ENCODE data around the gene ABCA2.

Gene ABCA2

DNA sequence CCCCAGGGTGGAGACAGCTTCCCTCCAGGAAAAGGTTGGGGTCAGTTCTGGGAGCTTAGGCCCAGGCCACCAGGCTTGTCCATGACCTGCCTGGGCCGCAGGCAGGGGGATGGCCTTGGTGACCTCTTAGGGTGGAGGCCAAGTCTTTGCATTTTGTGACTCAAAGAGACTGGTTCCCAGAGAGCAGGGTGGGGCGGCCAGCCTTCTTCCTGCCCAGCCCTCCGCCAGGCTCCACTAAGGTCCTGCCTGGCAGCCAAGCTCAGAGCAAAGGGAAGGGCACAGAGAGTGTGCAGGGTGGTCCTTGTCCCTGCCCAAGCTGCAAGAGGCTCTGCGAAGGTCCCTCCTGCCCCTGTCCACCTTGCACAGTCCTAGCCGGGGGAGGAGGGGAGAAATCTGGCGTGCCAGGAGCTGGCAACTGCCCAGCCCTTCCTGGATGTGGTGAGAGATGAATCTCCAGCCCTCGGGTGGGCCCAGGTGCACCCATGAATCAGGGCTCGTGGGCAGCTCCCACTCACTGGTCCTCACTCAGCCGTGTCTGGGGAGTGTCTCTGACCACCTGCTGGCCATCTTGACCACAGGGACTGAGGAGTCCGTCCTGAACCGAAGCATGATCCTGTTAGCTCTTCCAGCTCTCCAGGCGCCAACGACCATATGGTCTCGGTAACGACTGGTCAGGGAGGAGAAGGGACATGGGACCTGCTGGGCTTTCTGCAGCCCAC lies 53.1 kb downstream of the ABCA2 start:
- H3K4me2 ChIP-seq (ENCODE audit: low read depth, low read length, poor library complexity, severe bottlenecking), result no peak overlapping the region
- TF ChIP-seq EZH2phosphoT487 (conservative IDR thresholded peaks at IDR 0.05; ENCODE audit: low read length), result no peak
- TF ChIP-seq, protein P1, sequence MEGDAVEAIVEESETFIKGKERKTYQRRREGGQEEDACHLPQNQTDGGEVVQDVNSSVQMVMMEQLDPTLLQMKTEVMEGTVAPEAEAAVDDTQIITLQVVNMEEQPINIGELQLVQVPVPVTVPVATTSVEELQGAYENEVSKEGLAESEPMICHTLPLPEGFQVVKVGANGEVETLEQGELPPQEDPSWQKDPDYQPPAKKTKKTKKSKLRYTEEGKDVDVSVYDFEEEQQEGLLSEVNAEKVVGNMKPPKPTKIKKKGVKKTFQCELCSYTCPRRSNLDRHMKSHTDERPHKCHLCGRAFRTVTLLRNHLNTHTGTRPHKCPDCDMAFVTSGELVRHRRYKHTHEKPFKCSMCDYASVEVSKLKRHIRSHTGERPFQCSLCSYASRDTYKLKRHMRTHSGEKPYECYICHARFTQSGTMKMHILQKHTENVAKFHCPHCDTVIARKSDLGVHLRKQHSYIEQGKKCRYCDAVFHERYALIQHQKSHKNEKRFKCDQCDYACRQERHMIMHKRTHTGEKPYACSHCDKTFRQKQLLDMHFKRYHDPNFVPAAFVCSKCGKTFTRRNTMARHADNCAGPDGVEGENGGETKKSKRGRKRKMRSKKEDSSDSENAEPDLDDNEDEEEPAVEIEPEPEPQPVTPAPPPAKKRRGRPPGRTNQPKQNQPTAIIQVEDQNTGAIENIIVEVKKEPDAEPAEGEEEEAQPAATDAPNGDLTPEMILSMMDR (IDR thresholded peaks at IDR 0.05; ENCODE audit: insufficient read depth, low read length, poor library complexity, severe bottlenecking), result no peak
- H4K20me1 ChIP-seq (ENCODE audit: low read depth, low read length), result no peaks in the 10 kb centered on the region
- no peaks in the 10 kb centered on the region for H3K79me2 ChIP-seq (ENCODE audit: insufficient read depth, low read length)
- no peaks in the 10 kb centered on the region for H3K9me2 ChIP-seq (replicated peaks; ENCODE audit: insufficient read depth, low read length)
- H3K27me3 ChIP-seq (ENCODE audit: low read length), result no peaks in the 10 kb centered on the region
- H3F3A ChIP-seq (ENCODE audit: insufficient read depth), result no peaks in the 10 kb centered on the region
- no peak overlapping the region for H3K9ac ChIP-seq (ENCODE audit: low read length)
- H3K27ac ChIP-seq (ENCODE audit: low read depth, low read length), result no peak overlapping the region
- no peaks in the 10 kb centered on the region for H3K36me3 ChIP-seq (ENCODE audit: low read length)
- no peak overlapping the region for H3K4me3 ChIP-seq (ENCODE audit: insufficient read depth, low read length, poor library complexity, severe bottlenecking)
- H2AFZ ChIP-seq (ENCODE audit: low read depth, low read length, severe bottlenecking), result no peak overlapping the region
- H3K9me3 ChIP-seq (ENCODE audit: insufficient read depth, low read length), result no peaks in the 10 kb centered on the region

DNA sequence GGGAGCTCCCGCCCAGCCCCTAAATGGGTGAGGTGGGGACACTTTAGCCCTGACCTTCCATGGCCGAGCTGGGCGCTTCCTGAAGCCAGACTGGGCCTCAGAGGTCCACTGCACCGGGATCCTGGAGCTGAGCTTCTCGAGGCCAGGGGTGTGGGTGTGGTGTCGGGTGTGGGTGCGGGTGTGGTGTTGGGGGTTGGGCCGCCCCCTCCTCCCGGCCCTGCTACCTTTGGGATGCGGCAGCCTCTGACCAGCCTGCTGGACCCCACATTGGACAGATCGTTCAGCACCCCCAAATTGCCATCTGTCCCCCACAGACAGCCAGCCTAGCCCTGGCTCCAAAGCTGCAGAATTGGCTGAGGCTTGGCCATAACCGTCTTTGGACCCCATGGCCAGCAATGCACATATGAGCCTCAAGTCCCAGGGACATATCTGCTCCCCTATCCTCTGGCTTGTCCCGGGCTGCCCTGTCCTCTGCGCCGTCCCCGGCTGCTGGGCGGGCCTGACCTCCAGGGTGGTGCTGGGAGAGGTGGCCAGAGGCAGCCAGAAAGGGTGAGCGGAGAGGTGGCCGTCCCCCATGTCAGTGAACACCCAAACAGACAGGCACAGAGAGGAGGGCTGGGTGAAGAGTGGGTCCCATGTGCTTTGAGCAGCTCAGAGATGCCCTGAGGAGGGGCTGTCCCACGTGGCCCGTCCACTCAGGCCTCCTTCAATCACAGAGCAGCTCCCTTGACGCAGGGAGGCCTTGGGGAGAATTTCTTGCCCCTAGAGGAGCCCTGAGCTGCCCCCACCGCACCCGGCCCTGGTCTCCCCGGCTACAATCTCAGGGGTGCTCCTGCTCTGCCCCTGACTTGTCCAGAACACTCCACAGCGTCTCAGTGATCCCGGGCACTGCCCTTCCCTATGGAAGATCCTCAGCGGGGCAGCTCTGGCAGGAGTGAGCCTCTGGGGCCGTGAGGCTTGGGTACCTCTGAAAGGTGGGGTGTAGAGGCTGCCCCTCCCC lies 54.1 kb downstream of the ABCA2 start:
- Histone ChIP-seq H3K79me2 (ENCODE audit: insufficient read depth, low read length) (no peaks in the 10 kb centered on the region), H3K4me3 (ENCODE audit: insufficient read depth, low read length, poor library complexity, severe bottlenecking) (no peak overlapping the region), H3K9me2 (replicated peaks; ENCODE audit: insufficient read depth, low read length) (no peaks in the 10 kb centered on the region), H4K20me1 (ENCODE audit: low read depth, low read length) (no peaks in the 10 kb centered on the region), H3K27me3 (ENCODE audit: low read length) (no peaks in the 10 kb centered on the region), H3K9me3 (ENCODE audit: insufficient read depth, low read length) (no peaks in the 10 kb centered on the region), H3F3A (ENCODE audit: insufficient read depth) (no peaks in the 10 kb centered on the region), H3K36me3 (ENCODE audit: low read length) (no peaks in the 10 kb centered on the region), H2AFZ (ENCODE audit: low read depth, low read length, severe bottlenecking) (no peak overlapping the region), H3K4me2 (ENCODE audit: low read depth, low read length, poor library complexity, severe bottlenecking) (no peak overlapping the region), H3K27ac (ENCODE audit: low read depth, low read length) (no peak overlapping the region), H3K9ac (ENCODE audit: low read length) (no peak overlapping the region)
- TF ChIP-seq, protein P1 (IDR thresholded peaks at IDR 0.05; ENCODE audit: insufficient read depth, low read length, poor library complexity, severe bottlenecking), result no peak
- TF ChIP-seq EZH2phosphoT487 (conservative IDR thresholded peaks at IDR 0.05; ENCODE audit: low read length), result no peak

DNA sequence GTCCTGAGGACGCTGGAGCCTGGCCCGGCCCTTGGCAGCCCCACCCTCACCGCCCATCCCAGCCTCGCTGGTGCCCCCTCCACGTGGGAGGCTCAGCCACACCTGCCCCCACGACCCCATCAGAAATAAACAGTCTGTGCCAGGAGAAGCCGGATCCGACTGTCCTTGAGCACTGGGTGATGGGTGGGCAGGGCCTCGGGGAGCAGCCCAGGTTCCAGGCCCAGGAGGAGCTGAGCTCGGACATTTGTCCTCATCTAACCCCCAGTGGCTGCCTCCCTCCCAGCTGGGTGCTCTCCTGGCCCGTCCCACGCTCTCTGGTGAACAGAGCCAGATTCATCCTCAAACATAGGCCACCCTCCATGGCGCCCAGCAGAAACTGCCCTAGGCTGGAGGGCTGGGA lies 55.3 kb downstream of the ABCA2 start:
- H3F3A ChIP-seq (ENCODE audit: insufficient read depth), result no peaks in the 10 kb centered on the region
- H2AFZ ChIP-seq (ENCODE audit: low read depth, low read length, severe bottlenecking), result no peak overlapping the region
- H3K9me2 ChIP-seq (replicated peaks; ENCODE audit: insufficient read depth, low read length), result no peaks in the 10 kb centered on the region
- H4K20me1 ChIP-seq (ENCODE audit: low read depth, low read length), result no peaks in the 10 kb centered on the region
- no peak overlapping the region for H3K4me2 ChIP-seq (ENCODE audit: low read depth, low read length, poor library complexity, severe bottlenecking)
- TF ChIP-seq, protein P1 (IDR thresholded peaks at IDR 0.05; ENCODE audit: insufficient read depth, low read length, poor library complexity, severe bottlenecking), result no peak
- no peak for TF ChIP-seq EZH2phosphoT487 (conservative IDR thresholded peaks at IDR 0.05; ENCODE audit: low read length)
- no peaks in the 10 kb centered on the region for H3K36me3 ChIP-seq (ENCODE audit: low read length)
- H3K4me3 ChIP-seq (ENCODE audit: insufficient read depth, low read length, poor library complexity, severe bottlenecking), result no peak overlapping the region
- H3K27ac ChIP-seq (ENCODE audit: low read depth, low read length), result no peak overlapping the region
- H3K9me3 ChIP-seq (ENCODE audit: insufficient read depth, low read length), result no peaks in the 10 kb centered on the region
- no peak overlapping the region for H3K9ac ChIP-seq (ENCODE audit: low read length)
- no peaks in the 10 kb centered on the region for H3K79me2 ChIP-seq (ENCODE audit: insufficient read depth, low read length)
- H3K27me3 ChIP-seq (ENCODE audit: low read length), result no peaks in the 10 kb centered on the region
